OCI-LY7 (cell line): ENCODE data around the gene MAP3K8.

Experiments used
- EZH2phosphoT487 ChIP-seq: fragments of 200-600 bp; sonication (generic); IDR thresholded peaks from 2 replicates; pipeline ENCODE4 v1.6.1; 2018; ENCODE audit warnings: low read depth, borderline replicate concordance, mild to moderate bottlenecking, mixed run types, antibody characterized with exemption, low read length, moderate library complexity, mixed read lengths
- TF ChIP-seq, protein P1 (sequence below): fragments of 200-600 bp; sonication (generic); conservative IDR thresholded peaks from 2 replicates; pipeline ENCODE4 v1.5.1; 2014; ENCODE audit warnings: mild to moderate bottlenecking, antibody characterized with exemption, low read length, moderate library complexity, mixed read lengths

DNA sequence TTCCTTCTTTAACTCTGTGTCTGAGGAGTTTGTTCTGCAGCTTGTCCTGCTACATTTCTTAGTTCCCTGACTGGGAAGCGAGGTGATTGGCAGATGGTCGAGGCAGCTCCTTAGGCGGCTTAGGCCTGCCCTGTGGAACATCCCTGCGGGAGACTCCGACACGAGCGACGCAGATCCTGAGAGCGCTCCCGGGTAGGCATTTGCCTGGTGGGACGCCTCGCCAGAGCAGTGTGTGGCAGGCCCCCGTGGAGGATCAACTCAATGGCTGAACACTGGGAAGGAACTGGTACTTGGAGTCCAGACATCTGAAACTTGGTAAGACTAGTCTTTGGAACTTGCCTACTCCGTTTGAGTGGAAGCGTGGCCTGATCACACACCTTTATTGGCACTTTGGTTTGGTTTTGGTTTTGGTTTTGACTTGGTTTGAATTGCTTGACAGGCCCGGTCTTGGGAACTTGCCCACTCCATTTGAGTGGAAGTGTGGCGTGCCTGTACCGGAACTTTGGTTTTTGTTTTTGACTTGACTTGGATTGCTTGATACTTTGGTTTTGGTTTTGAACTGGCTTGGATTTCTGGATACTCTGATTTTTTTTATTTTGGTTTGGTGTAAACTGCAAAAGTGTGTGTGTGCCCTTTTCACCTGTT, 42.6 kb downstream of the MAP3K8 start:
- TF ChIP-seq, protein P1, sequence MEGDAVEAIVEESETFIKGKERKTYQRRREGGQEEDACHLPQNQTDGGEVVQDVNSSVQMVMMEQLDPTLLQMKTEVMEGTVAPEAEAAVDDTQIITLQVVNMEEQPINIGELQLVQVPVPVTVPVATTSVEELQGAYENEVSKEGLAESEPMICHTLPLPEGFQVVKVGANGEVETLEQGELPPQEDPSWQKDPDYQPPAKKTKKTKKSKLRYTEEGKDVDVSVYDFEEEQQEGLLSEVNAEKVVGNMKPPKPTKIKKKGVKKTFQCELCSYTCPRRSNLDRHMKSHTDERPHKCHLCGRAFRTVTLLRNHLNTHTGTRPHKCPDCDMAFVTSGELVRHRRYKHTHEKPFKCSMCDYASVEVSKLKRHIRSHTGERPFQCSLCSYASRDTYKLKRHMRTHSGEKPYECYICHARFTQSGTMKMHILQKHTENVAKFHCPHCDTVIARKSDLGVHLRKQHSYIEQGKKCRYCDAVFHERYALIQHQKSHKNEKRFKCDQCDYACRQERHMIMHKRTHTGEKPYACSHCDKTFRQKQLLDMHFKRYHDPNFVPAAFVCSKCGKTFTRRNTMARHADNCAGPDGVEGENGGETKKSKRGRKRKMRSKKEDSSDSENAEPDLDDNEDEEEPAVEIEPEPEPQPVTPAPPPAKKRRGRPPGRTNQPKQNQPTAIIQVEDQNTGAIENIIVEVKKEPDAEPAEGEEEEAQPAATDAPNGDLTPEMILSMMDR: no peak
- no peak for TF ChIP-seq EZH2phosphoT487
